ENCODE measurements around the gene LDLRAD4. TPM values are rescaled to one million over a fixed set of nuclear protein-coding genes. Genes with fewer than 3 reads are reported as not detected.

LDLRAD4 gene
- total RNA-seq, 1 experiment from 2014 or later: not detected

- Histone ChIP-seq H3K4me2 (ENCODE audit: low read length) (no peak overlapping the region), H3K9ac (ENCODE audit: low read length) (no peak overlapping the region), H2AFZ (ENCODE audit: low read length) (no peak overlapping the region), H3K4me3 (ENCODE audit: low read length) (no peak overlapping the region), H3K27ac (ENCODE audit: low read length) (no peak overlapping the region), H3K36me3 (ENCODE audit: low read depth, low read length) (no peaks in the 10 kb centered on the region), H3K4me1 (ENCODE audit: insufficient read depth, low read length) (no peaks in the 10 kb centered on the region), H3K9me3 (ENCODE audit: low read length) (no peaks in the 10 kb centered on the region), H3K79me2 (ENCODE audit: low read length) (no peaks in the 10 kb centered on the region), H3K27me3 (ENCODE audit: low read length) (peaks cover 36% of the 10 kb centered on the region), H3F3A (ENCODE audit: low read length, unreplicated experiment) (no peaks in the 10 kb centered on the region), H3K9me2 (replicated peaks; ENCODE audit: low read length) (no peaks in the 10 kb centered on the region), H4K20me1 (ENCODE audit: low read length) (no peaks in the 10 kb centered on the region)
- DNase-seq (no peak), ATAC-seq (no peak)
- ChIA-PET CTCF (no interaction called here), POLR2A (ENCODE audit: unreplicated experiment) (no interaction called here)
- no TSS peak for BruUV-seq (replicated peaks)
- TF ChIP-seq EZH2phosphoT487 (IDR thresholded peaks at IDR 0.05; ENCODE audit: borderline replicate concordance, low read length): no peak
- intact Hi-C loops (cut with micrococcal nuclease): no loop called here
These were observed 40.4 kb upstream of the LDLRAD4 start for GRCh38 chr18:13178197-13178596.

- intact Hi-C loops (cut with micrococcal nuclease): no loop called here
- Histone ChIP-seq H3K9me3 (ENCODE audit: low read length) (no peaks in the 10 kb centered on the region), H3K9me2 (replicated peaks; ENCODE audit: low read length) (no peaks in the 10 kb centered on the region), H3K9ac (ENCODE audit: low read length) (no peak overlapping the region), H3K4me1 (ENCODE audit: insufficient read depth, low read length) (no peaks in the 10 kb centered on the region), H3K36me3 (ENCODE audit: low read depth, low read length) (no peaks in the 10 kb centered on the region), H3K4me2 (ENCODE audit: low read length) (no peak overlapping the region), H3F3A (ENCODE audit: low read length, unreplicated experiment) (no peaks in the 10 kb centered on the region), H4K20me1 (ENCODE audit: low read length) (no peaks in the 10 kb centered on the region), H3K79me2 (ENCODE audit: low read length) (no peaks in the 10 kb centered on the region), H3K4me3 (ENCODE audit: low read length) (no peak overlapping the region), H3K27me3 (ENCODE audit: low read length) (peaks cover 41% of the 10 kb centered on the region), H2AFZ (ENCODE audit: low read length) (no peak overlapping the region), H3K27ac (ENCODE audit: low read length) (no peak overlapping the region)
- CTCF ChIA-PET: no interaction called here
- TF ChIP-seq EZH2phosphoT487 (IDR thresholded peaks at IDR 0.05; ENCODE audit: borderline replicate concordance, low read length) (no peak), EZH2 (IDR thresholded peaks at IDR 0.05; ENCODE audit: low read length, unreplicated experiment) (no peak), CTCF (conservative IDR thresholded peaks at IDR 0.05; ENCODE audit: low read depth, low read length) (no peak)
- peak; percentile 49 for DNase-seq
- BruUV-seq (replicated peaks): no TSS peak
- POLR2A ChIA-PET (ENCODE audit: unreplicated experiment): no interaction called here
- ATAC-seq: no peak
These were observed 39.6 kb upstream of the LDLRAD4 start for GRCh38 chr18:13178976-13179375.

GRCh38 chr18:13179566-13180113 is 38.9 kb upstream of the LDLRAD4 start:
- no peaks in the 10 kb centered on the region for H3F3A ChIP-seq (ENCODE audit: low read length, unreplicated experiment)
- no TSS peak for BruUV-seq (replicated peaks)
- TF ChIP-seq EZH2 (IDR thresholded peaks at IDR 0.05; ENCODE audit: low read length, unreplicated experiment): no peak
- H3K79me2 ChIP-seq (ENCODE audit: low read length): no peaks in the 10 kb centered on the region
- no peak overlapping the region for H3K9ac ChIP-seq (ENCODE audit: low read length)
- intact Hi-C loops (cut with micrococcal nuclease): no loop called here
- no peak for ATAC-seq
- CTCF ChIA-PET: no interaction called here
- no peak for DNase-seq
- no peaks in the 10 kb centered on the region for H3K36me3 ChIP-seq (ENCODE audit: low read depth, low read length)
- no peaks in the 10 kb centered on the region for H3K9me2 ChIP-seq (replicated peaks; ENCODE audit: low read length)
- H3K27ac ChIP-seq (ENCODE audit: low read length): no peak overlapping the region
- no peak overlapping the region for H3K4me2 ChIP-seq (ENCODE audit: low read length)
- H3K4me3 ChIP-seq (ENCODE audit: low read length): no peak overlapping the region
- no peak overlapping the region for H2AFZ ChIP-seq (ENCODE audit: low read length)
- POLR2A ChIA-PET (ENCODE audit: unreplicated experiment): no interaction called here
- H3K27me3 ChIP-seq (ENCODE audit: low read length): peaks cover 46% of the 10 kb centered on the region
- H3K9me3 ChIP-seq (ENCODE audit: low read length): no peaks in the 10 kb centered on the region
- no peaks in the 10 kb centered on the region for H4K20me1 ChIP-seq (ENCODE audit: low read length)
- H3K4me1 ChIP-seq (ENCODE audit: insufficient read depth, low read length): no peaks in the 10 kb centered on the region
